H1 (cell line): ENCODE data around the gene DPP4. TPM values are rescaled to one million over a fixed set of nuclear protein-coding genes. Genes with fewer than 3 reads are reported as not detected.
A peak's percentile ranks its signal among the peaks of the same experiment; 100 is the strongest.

ENCODE experiments used
- CTCF ChIA-PET: fragments of 300-600 bp; sonication (Branson Sonifier 250); formaldehyde crosslinking; loops from one replicate; lab custom pipeline; 2021; ENCODE audit not compliant: partially characterized antibody; lab: Charles Lee
- POLR2A ChIA-PET: fragments of 300-600 bp; sonication (Branson Sonifier 250); formaldehyde crosslinking; loops from one replicate; lab custom pipeline; 2021; ENCODE audit warnings: inconsistent platforms; ENCODE audit not compliant: partially characterized antibody; lab: Charles Lee
- DNase-seq, 2 experiments: peaks; one replicate each; pipeline versions ENCODE4 v3.0.0 to v3.0.0-alpha.2; 2010 to 2022; ENCODE audit warnings: low spot score in 2 of 2, low read depth in 1 of 2, mixed read lengths in 1 of 2
- FAIRE-seq: peaks from 2 replicates; lab custom pipeline; 2011; peaks lifted over from hg19 to GRCh38; lab: Jason Lieb, UNC
- H2AFZ ChIP-seq: 2 replicates; pipeline ENCODE4 v1.8.1; 2012; ENCODE audit warnings: low read length, inconsistent platforms
- H2AK5ac ChIP-seq: 2 replicates; pipeline ENCODE4 v1.6.1; 2013; ENCODE audit warnings: low read depth, low read length
- H2BK120ac ChIP-seq: replicated peaks from 2 replicates; pipeline ENCODE3; 2013; ENCODE audit warnings: low read depth, low read length, inconsistent platforms
- H2BK12ac ChIP-seq: 2 replicates; pipeline ENCODE4 v1.6.1; 2013; ENCODE audit warnings: low read depth, low read length
- H2BK15ac ChIP-seq: 2 replicates; pipeline ENCODE4 v1.6.1; 2013; ENCODE audit warnings: low read length
- H2BK20ac ChIP-seq: 2 replicates; pipeline ENCODE4 v1.6.1; 2013; ENCODE audit warnings: low read length
- H2BK5ac ChIP-seq: 2 replicates; pipeline ENCODE4 v1.6.1; 2013; ENCODE audit warnings: low read depth, low read length
- H3K14ac ChIP-seq: 2 replicates; pipeline ENCODE4 v1.6.1; 2013; ENCODE audit warnings: inconsistent platforms; ENCODE audit not compliant: insufficient read length
- H3K18ac ChIP-seq: 2 replicates; pipeline ENCODE4 v1.6.1; 2013; ENCODE audit warnings: low read length; ENCODE audit errors: extremely low read depth
- H3K23ac ChIP-seq: 2 replicates; pipeline ENCODE4 v1.6.1; 2013; ENCODE audit warnings: inconsistent platforms; ENCODE audit not compliant: insufficient read length
- H3K23me2 ChIP-seq: 2 replicates; pipeline ENCODE4 v1.6.1; 2013; ENCODE audit warnings: low read depth, low read length
- H3K27ac ChIP-seq: 2 replicates; pipeline ENCODE4 v1.6.1; 2011; ENCODE audit warnings: low read depth, low read length, inconsistent platforms
- H3K27me3 ChIP-seq, 4 experiments: replicated peaks in 1 of 4; 1 replicate in 1 of 4; 2 replicates in 3 of 4; pipeline versions ENCODE4 v1.6.1 to v1.8.1; 2011 to 2013; ENCODE audit warnings: low read length in 3 of 4, mild to moderate bottlenecking in 3 of 4, inconsistent platforms in 2 of 4, mixed read lengths in 2 of 4, moderate library complexity in 1 of 4; ENCODE audit not compliant: control insufficient read depth in 3 of 4, insufficient read depth in 3 of 4; ENCODE audit errors: extremely low read depth in 1 of 4
- H3K36me3 ChIP-seq, 4 experiments: 2 replicates each; pipeline versions ENCODE4 v1.6.1 to v1.8.1; 2011 to 2013; ENCODE audit warnings: mild to moderate bottlenecking in 4 of 4, low read length in 3 of 4, moderate library complexity in 2 of 4, control low read depth in 1 of 4, inconsistent platforms in 1 of 4; ENCODE audit not compliant: insufficient read depth in 4 of 4, control insufficient read depth in 2 of 4
- H3K4ac ChIP-seq: replicated peaks from 2 replicates; pipeline ENCODE3; 2013; ENCODE audit warnings: low read length, low read depth, mixed read lengths, inconsistent platforms; ENCODE audit not compliant: insufficient read length
- H3K4me1 ChIP-seq, 4 experiments: replicated peaks in 1 of 4; 1 replicate in 1 of 4; 2 replicates in 3 of 4; pipeline versions ENCODE4 v1.6.1 to v1.8.1; 2011 to 2013; ENCODE audit warnings: low read length in 3 of 4, inconsistent platforms in 2 of 4, mixed read lengths in 1 of 4; ENCODE audit not compliant: insufficient read depth in 4 of 4, control insufficient read depth in 3 of 4
- H3K4me2 ChIP-seq, 2 experiments: 2 replicates each; pipeline versions ENCODE4 v1.6.1 to v1.8.1; 2011 to 2013; ENCODE audit warnings: low read depth in 2 of 2, low read length in 2 of 2, control low read depth in 1 of 2, inconsistent platforms in 1 of 2, mild to moderate bottlenecking in 1 of 2; ENCODE audit not compliant: insufficient read depth in 1 of 2
- H3K4me3 ChIP-seq, 4 experiments: fragments of 200-600, 300-600 bp in 1 of 4; sonication (generic), shearing (Covaris generic), sonication (Bioruptor Twin) in 1 of 4; 2 replicates each; pipeline versions ENCODE4 v1.5.1 to v1.8.1; 2011 to 2016; ENCODE audit warnings: low read length in 4 of 4, low read depth in 3 of 4, control low read depth in 2 of 4, inconsistent platforms in 2 of 4, mild to moderate bottlenecking in 2 of 4, mixed read lengths in 1 of 4, moderate library complexity in 1 of 4; ENCODE audit not compliant: insufficient read depth in 2 of 4; ENCODE audit errors: extremely low read depth in 1 of 4
- H3K56ac ChIP-seq: replicated peaks from 2 replicates; pipeline ENCODE3; 2013; ENCODE audit warnings: low read depth, mild to moderate bottlenecking, mixed read lengths, low read length, inconsistent platforms; ENCODE audit not compliant: insufficient read length
- H3K79me1 ChIP-seq: 2 replicates; pipeline ENCODE4 v1.6.1; 2013; ENCODE audit warnings: low read depth, low read length, control low read depth
- H3K79me2 ChIP-seq, 2 experiments: 2 replicates each; pipeline versions ENCODE4 v1.6.1 to v1.8.1; 2012 to 2013; ENCODE audit warnings: low read length in 2 of 2, mild to moderate bottlenecking in 2 of 2, inconsistent platforms in 1 of 2; ENCODE audit not compliant: insufficient read depth in 2 of 2, control insufficient read depth in 1 of 2
- H3K9ac ChIP-seq, 4 experiments: replicated peaks in 1 of 4; 1 replicate in 1 of 4; 2 replicates in 3 of 4; pipeline versions ENCODE4 v1.6.1 to v1.8.1; 2011 to 2013; ENCODE audit warnings: low read depth in 3 of 4, low read length in 3 of 4, control low read depth in 2 of 4, mild to moderate bottlenecking in 2 of 4, moderate library complexity in 2 of 4, inconsistent platforms in 1 of 4; ENCODE audit errors: extremely low read depth in 1 of 4
- H3K9me3 ChIP-seq, 2 experiments: 2 replicates each; pipeline versions ENCODE4 v1.6.1 to v1.8.1; 2012 to 2013; ENCODE audit warnings: mild to moderate bottlenecking in 2 of 2, moderate library complexity in 2 of 2, control low read depth in 1 of 2, inconsistent platforms in 1 of 2, low read depth in 1 of 2, low read length in 1 of 2, mixed read lengths in 1 of 2; ENCODE audit not compliant: insufficient read depth in 2 of 2
- H4K20me1 ChIP-seq, 2 experiments: replicated peaks in 1 of 2; 2 replicates each; pipeline versions ENCODE3 to v1.8.1; 2011 to 2013; ENCODE audit warnings: inconsistent platforms in 2 of 2, low read length in 2 of 2, mild to moderate bottlenecking in 1 of 2; ENCODE audit not compliant: insufficient read depth in 2 of 2, control insufficient read depth in 1 of 2
- H4K5ac ChIP-seq: 2 replicates; pipeline ENCODE4 v1.6.1; 2013; ENCODE audit warnings: low read length, low read depth, mixed read lengths, inconsistent platforms; ENCODE audit not compliant: insufficient read length
- H4K8ac ChIP-seq: 2 replicates; pipeline ENCODE4 v1.8.0; 2013; ENCODE audit warnings: mild to moderate bottlenecking, moderate library complexity, low read length, inconsistent platforms; ENCODE audit not compliant: insufficient read depth; ENCODE audit errors: extremely low read depth
- H4K91ac ChIP-seq: replicated peaks from 2 replicates; pipeline ENCODE3; 2013; ENCODE audit warnings: low read length, mixed read lengths, inconsistent platforms; ENCODE audit not compliant: insufficient read length
- GABPA ChIP-seq: IDR thresholded peaks from 2 replicates; pipeline ENCODE4 v1.6.1; 2011; ENCODE audit warnings: mild to moderate bottlenecking, low read length, moderate library complexity, borderline replicate concordance; ENCODE audit not compliant: insufficient read depth
- HDAC2 ChIP-seq, 2 experiments: fragments of 300-600 bp in 1 of 2; sonication (generic) in 1 of 2; IDR thresholded peaks; 2 replicates each; pipeline ENCODE4 v1.6.1; 2011 to 2012; ENCODE audit warnings: low read depth in 2 of 2, low read length in 2 of 2, mild to moderate bottlenecking in 2 of 2, moderate library complexity in 2 of 2, borderline replicate concordance in 1 of 2, inconsistent platforms in 1 of 2
- HDAC6 ChIP-seq: IDR thresholded peaks from one replicate; pipeline ENCODE4 v1.7.1; 2012; ENCODE audit warnings: low read depth, mild to moderate bottlenecking, inconsistent platforms, low read length, moderate library complexity
- KDM1A ChIP-seq: fragments of 200-600, 300-600 bp; sonication (generic); IDR thresholded peaks from 2 replicates; pipeline ENCODE4 v1.7.1; 2016; ENCODE audit warnings: mild to moderate bottlenecking, low read length, borderline replicate concordance
- RAD21 ChIP-seq, 2 experiments: IDR thresholded peaks in 1 of 2; conservative IDR thresholded peaks in 1 of 2; 2 replicates each; pipeline ENCODE4 v1.6.1; 2011; ENCODE audit warnings: low read depth in 2 of 2, low read length in 2 of 2, improper control_type of control experiment in 1 of 2, inconsistent platforms in 1 of 2, mild to moderate bottlenecking in 1 of 2, moderate library complexity in 1 of 2
- SIN3A ChIP-seq, 2 experiments: IDR thresholded peaks in 1 of 2; conservative IDR thresholded peaks in 1 of 2; 2 replicates each; pipeline ENCODE4 v1.6.1; 2011 to 2012; ENCODE audit warnings: low read length in 2 of 2, improper control_type of control experiment in 1 of 2, low read depth in 1 of 2, mild to moderate bottlenecking in 1 of 2
- TEAD4 ChIP-seq: IDR thresholded peaks from 2 replicates; pipeline ENCODE4 v1.6.1; 2012; ENCODE audit warnings: low read depth, low read length, inconsistent platforms, mixed read lengths
- WGBS, 2 experiments: shearing (Covaris generic) in 1 of 2; methylation state at CpG; one replicate each; pipeline versions ENCODE4 v1.1.6 to v1.1.7; 2013 to 2015; ENCODE audit warnings: low lambda C conversion rate in 2 of 2, mixed read lengths in 2 of 2, inconsistent platforms in 1 of 2, low coverage in 1 of 2, missing lambda C conversion rate in 1 of 2; ENCODE audit not compliant: insufficient replicate concordance in 2 of 2, insufficient coverage in 1 of 2, insufficient read length in 1 of 2; ENCODE audit errors: extremely low coverage in 1 of 2, missing lambda C conversion rate in 1 of 2; 5-methylcytosine and 5-hydroxymethylcytosine counted together
- long read RNA-seq, 2 experiments: library from RNA in 1 of 2; library from capped mRNA in 1 of 2; stranded (forward); transcript quantifications; one replicate each; pipeline ENCODE4 v2.0.0, GENCODE V29; 2021; ENCODE audit warnings: inconsistent platforms in 1 of 2
- polyA minus RNA-seq, 3 experiments: library from RNA; depleted of rRNA, polyadenylated mRNA; stranded (reverse); fragments of >200 nt; gene quantifications; 1 replicate in 2 of 3; 2 replicates in 1 of 3; pipeline ENCODE4 v1.2.3, GENCODE V29; 2011
- polyA plus RNA-seq, 7 experiments: library from polyadenylated mRNA; depleted of rRNA in 3 of 7; stranded (reverse) in 5 of 7; unstranded in 2 of 7; fragments of >200 nt in 5 of 7; fragments of 200-250 nt in 2 of 7; gene quantifications; 1 replicate in 5 of 7; 2 replicates in 1 of 7; 4 replicates in 1 of 7; pipeline versions ENCODE4 v1.2.1 to v1.2.3, GENCODE V29; 2011 to 2013; ENCODE audit warnings: missing spikeins in 2 of 7, mixed read lengths in 2 of 7
- total RNA-seq: library from RNA; stranded (reverse); fragmentation: NEBNext Ultra II Directional; extraction: Animal tissue kit (Norgen Biotek cat#: 25700); gene quantifications from 2 replicates; pipeline ENCODE4 v1.2.1, GENCODE V29; 2021

DPP4 gene
- total RNA-seq = 3.1 and 3.3 TPM in 2 replicates
- polyA plus RNA-seq (2011; rRNA removed) = 1.0 and 1.3 TPM in 2 replicates
- 1.5 TPM for polyA plus RNA-seq (2011; cell fraction: cytosol; rRNA removed)
- 1.4 TPM for polyA plus RNA-seq (2011; cell fraction: nucleus; rRNA removed)
- polyA plus RNA-seq (2012, experiment 1 of 2) = 2.6 to 4.3 TPM (median 3.5 TPM) in 4 replicates
- polyA plus RNA-seq (2012, experiment 2 of 2) = 0.51 TPM
- 2.3 TPM for polyA plus RNA-seq (2013, experiment 1 of 2)
- 2.6 TPM for polyA plus RNA-seq (2013, experiment 2 of 2)
- 1.8 and 3.3 TPM in 2 replicates for polyA minus RNA-seq (2011; rRNA and poly(A)+ RNA removed)
- 3.7 TPM for polyA minus RNA-seq (2011; cell fraction: cytosol; rRNA and poly(A)+ RNA removed)
- 8.1 TPM for polyA minus RNA-seq (2011; cell fraction: nucleus; rRNA and poly(A)+ RNA removed)
- long read RNA-seq, experiment 1 = 0 reads
- long read RNA-seq, experiment 2, partial matches to known transcripts = 0 of 1 reads
- long read RNA-seq, experiment 2, other reads (novel, unspliced or antisense) = 1 of 1 reads

DNA sequence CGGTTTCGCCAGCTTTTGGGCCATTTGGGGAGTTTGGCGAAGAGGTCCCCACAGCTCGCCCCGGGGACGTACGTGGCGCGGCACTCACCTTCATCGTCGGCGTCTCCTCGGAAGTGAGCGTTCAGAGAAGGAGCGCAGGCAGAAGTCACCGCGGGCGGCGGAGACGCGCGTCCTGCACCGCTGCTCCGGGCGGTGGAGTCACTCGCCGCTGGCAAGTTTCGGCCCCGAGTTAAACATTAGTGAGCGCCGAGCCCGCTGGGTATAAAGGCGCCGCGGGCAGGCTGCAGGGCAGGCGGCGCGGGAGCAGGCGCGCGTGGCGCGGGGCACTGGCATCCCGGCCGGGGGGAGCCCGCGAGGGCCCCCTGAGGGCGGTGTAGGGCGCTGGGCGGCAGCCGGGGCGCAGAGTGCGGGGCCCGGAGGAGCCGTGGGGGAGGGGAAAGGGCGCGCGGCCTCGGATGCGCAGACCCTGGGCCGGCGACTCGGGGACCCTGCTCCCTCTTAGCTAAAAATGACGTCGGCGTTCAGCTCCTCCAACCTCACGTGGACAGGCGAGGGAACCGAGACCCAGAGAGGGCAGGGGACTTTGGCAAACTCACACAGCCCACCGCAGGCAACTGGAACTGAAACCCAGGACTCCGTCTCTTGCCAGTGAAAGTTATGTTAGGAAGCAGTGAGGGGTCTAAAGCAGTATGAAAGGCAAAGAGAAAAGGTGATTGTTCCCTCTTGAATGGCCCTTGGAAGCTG, at the start of gene DPP4:
DPP4 (minus strand) TSS at position 328 of the 744 bp plus-strand sequence; CDS start at position 94, 234 bp downstream.
- H3K14ac ChIP-seq = no peak within 1 kb of the TSS
- DNase-seq = peak in 1 of 2 experiments; percentile 76
- H3K27me3 ChIP-seq = peaks cover 0 to 15% (median 12%) of the 10 kb centered on the region in 4 experiments; a peak in 5 of 7 replicates
- peaks cover 3 to 16% (median 13%) of the 10 kb centered on the region in 4 experiments for H3K4me1 ChIP-seq
- no peak within 1 kb of the TSS for H2BK20ac ChIP-seq
- H3K23ac ChIP-seq = no peak within 1 kb of the TSS
- peak within 1 kb of the TSS; percentile 81 for H2BK120ac ChIP-seq
- CTCF ChIA-PET = interaction anchor here (0.5 to 1.4 kb wide), 10 partner anchors 9 to 607 kb away, joined by 3 to 4 read pairs (median 3); no protein-coding TSS in a partner anchor
- no peak within 1 kb of the TSS for H2AK5ac ChIP-seq
- no peaks in the 10 kb centered on the region for H4K20me1 ChIP-seq
- no peak within 1 kb of the TSS for H3K27ac ChIP-seq
- H3K4me3 ChIP-seq = peak within 1 kb of the TSS; percentile 34 to 87 (median 64)
- peak within 1 kb of the TSS; percentile 85 for H2AFZ ChIP-seq
- peaks cover 6% of the 10 kb centered on the region; the same call in 1 of the 2 replicates for H3K23me2 ChIP-seq
- peak within 1 kb of the TSS; percentile 90 for H2BK12ac ChIP-seq
- no peak within 1 kb of the TSS for H3K56ac ChIP-seq
- H4K91ac ChIP-seq = no peak within 1 kb of the TSS
- no peak within 1 kb of the TSS for H2BK5ac ChIP-seq
- FAIRE-seq = peak; percentile 32
- peak within 1 kb of the TSS; percentile 84; the same call in 1 of the 2 replicates for H2BK15ac ChIP-seq
- peak within 1 kb of the TSS; percentile 91 for H4K8ac ChIP-seq
- H3K9me3 ChIP-seq = peaks cover 8 to 10% of the 10 kb centered on the region in 2 experiments; a peak in 2 of 4 replicates
- H3K4ac ChIP-seq = peak within 1 kb of the TSS; percentile 21
- H3K18ac ChIP-seq = peak within 1 kb of the TSS; percentile 88
- WGBS, 2 experiments = 0% methylated on average over 60 of the region's 71 CpGs; no CpG with 5 or more reads in 1 of the 2 experiments
- H3K79me2 ChIP-seq = no peaks in the 10 kb centered on the region
- no peaks in the 10 kb centered on the region for H3K79me1 ChIP-seq
- peak within 1 kb of the TSS; percentile 38 for H4K5ac ChIP-seq
- peak within 1 kb of the TSS in 3 of 4 experiments; percentile 56 to 65 (median 63); a peak in 5 of 7 replicates for H3K9ac ChIP-seq
- H3K36me3 ChIP-seq = 0 out of 8 replicates have a peak, but pooled peaks cover 0 to 2% (median 0%) of the 10 kb centered on the region in 4 experiments
- H3K4me2 ChIP-seq = peak within 1 kb of the TSS; percentile 96 to 99
- POLR2A ChIA-PET = interaction anchor here (0.7 to 1.2 kb wide), 5 partner anchors 8 to 162 kb away, joined by 3 to 5 read pairs (median 3); no protein-coding TSS in a partner anchor
- no peak for TF ChIP-seq HDAC6
- no peak; a peak in 1 of 4 replicates for TF ChIP-seq HDAC2 (IDR thresholded peaks at IDR 0.05; ENCODE audit: borderline replicate concordance in 1 of 2, low read depth in 2 of 2, low read length in 2 of 2)
- peak in 1 of 2 experiments; percentile 0; a peak in 1 of 4 replicates for TF ChIP-seq RAD21 (IDR thresholded peaks at IDR 0.05 in 1 of 2, conservative IDR thresholded peaks at IDR 0.05 in 1 of 2; ENCODE audit: low read depth in 2 of 2, low read length in 2 of 2)
- no peak for TF ChIP-seq TEAD4
- TF ChIP-seq GABPA = no peak
- peak; percentile 91 for TF ChIP-seq KDM1A
- TF ChIP-seq SIN3A (conservative IDR thresholded peaks at IDR 0.05 in 1 of 2, IDR thresholded peaks at IDR 0.05 in 1 of 2; ENCODE audit: low read depth in 1 of 2, low read length in 2 of 2) = no peak
